ENCODE results near the gene BAZ2A. TPM values are rescaled to one million over a fixed set of nuclear protein-coding genes. Genes with fewer than 3 reads are reported as not detected.

The BAZ2A gene
- total RNA-seq, 1 donor from 2014 or later, result 99.3 TPM

GRCh38 chr12:56635806-56636674, 5.9 kb upstream of the BAZ2A start:
- peak; percentile 93 for DNase-seq (ENCODE audit: low spot score)

- peak; percentile 78 for DNase-seq (ENCODE audit: low spot score)
Observed at GRCh38 chr12:56634837-56635791, 5.0 kb upstream of the BAZ2A start.

- DNase-seq (ENCODE audit: low spot score), result peak; percentile 45
Observed at GRCh38 chr12:56634242-56634836, 4.2 kb upstream of the BAZ2A start.

GRCh38 chr12:56633468-56634241, 3.5 kb upstream of the BAZ2A start:
- no peak for DNase-seq (ENCODE audit: low spot score)

DNA sequence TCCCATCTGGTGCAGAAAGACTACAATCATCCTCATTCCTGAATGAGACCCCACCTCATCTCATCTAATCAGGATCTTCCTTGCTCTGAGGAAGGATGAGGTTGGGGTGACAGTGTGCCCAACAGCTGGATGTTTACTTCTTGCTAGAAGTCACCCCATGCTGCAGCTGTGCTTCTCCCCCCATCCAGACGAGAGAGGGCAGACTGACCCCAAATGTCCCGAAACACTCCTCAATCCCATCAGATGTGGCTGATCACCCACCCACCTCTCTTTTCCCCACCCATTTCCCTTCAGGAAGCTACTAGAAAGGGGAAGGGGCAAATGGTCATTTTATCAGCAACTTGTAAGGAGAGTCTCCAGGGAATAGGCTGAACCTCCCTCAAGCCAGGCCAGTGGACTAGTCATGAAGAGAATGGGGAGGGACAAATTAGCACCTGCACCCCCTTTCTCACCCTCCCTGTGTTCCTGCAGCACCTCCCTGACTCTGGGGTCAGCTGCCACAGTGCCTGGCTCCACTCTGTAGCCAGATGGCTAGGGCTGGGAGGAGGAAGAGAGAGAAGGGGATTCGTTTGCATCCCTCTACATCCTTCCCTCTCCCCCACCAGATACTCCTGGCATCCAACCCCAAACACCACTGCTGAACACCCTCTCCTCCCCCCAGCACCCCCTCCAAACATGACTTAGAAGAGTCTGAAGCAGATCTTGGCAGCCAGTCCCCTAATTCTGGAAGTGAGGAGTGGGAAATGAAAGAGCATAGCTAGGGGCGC, 2.8 kb upstream of the BAZ2A start:
- no peak for DNase-seq (ENCODE audit: low spot score)

- DNase-seq (ENCODE audit: low spot score), result peak; percentile 59
Observed at GRCh38 chr12:56631790-56632700, 1.9 kb upstream of the BAZ2A start.

- DNase-seq (ENCODE audit: low spot score), result no peak
Observed at GRCh38 chr12:56629459-56630179, 507 bp downstream of the BAZ2A start.

GRCh38 chr12:56628671-56629458, 1.3 kb downstream of the BAZ2A start:
- DNase-seq (ENCODE audit: low spot score), result peak; percentile 50

GRCh38 chr12:56626701-56627100, 3.4 kb downstream of the BAZ2A start:
- DNase-seq (ENCODE audit: low spot score), result no peak

GRCh38 chr12:56622535-56622934, 7.6 kb downstream of the BAZ2A start:
- DNase-seq (ENCODE audit: low spot score), result no peak

DNA sequence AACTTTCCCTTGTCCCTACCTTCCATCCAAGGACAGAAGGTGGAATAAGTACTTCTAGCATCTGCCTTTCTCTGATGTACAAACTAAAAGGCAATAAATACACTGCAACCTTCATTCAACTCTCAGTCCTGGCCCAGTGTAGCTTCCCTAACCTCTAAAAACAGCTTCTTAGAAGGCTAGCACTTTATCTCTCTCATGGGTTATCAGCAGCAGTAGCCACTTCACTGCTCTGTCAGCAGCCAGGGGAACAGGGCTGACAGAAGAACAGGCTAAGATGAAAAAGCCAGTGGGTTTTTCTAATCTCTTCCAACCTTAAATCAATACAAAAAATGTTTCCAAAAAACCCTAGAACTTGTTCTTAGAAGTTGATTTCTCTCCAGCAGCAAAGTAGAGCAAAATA, 13.2 kb downstream of the BAZ2A start:
- no peak for DNase-seq (ENCODE audit: low spot score)

DNA sequence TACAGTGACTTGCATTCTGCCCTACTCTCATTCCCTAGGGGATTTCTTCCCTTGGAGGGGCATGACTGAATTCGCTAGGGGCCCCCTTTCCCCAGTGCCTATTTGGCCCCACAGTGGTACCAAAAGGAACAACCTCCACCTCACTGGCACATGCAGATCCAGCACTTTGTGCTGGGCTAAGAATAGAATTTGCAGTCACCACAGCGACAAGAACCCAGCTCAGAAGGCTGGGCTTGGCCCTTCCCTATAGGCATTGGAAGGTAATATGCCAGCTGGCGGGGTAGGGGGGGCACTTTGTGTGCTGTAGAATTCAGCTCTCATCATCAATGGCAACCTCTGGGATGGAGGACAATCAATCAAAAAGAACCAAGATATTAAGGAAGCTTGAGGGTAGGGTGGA, 13.9 kb downstream of the BAZ2A start:
- DNase-seq (ENCODE audit: low spot score), result no peak

DNA sequence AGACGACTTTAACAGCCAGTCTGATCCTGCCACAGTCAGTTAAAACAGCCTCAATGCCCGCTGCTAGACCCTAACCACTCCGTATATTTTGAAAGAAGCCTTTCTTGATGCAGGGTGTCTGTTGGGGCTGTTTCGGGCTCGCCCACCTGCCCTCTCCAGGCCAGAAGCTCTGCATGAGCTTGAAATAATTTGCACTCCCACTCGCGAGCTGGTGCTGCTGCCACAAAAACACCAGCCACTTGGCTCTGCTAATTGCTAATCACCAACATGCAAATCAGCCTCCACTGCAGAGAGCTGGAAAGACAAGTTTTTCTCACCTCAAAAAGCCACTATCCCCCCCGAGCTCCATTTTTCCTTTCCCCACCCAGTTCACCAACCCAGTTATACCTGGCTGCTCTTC, 15.5 kb downstream of the BAZ2A start:
- no peak for DNase-seq (ENCODE audit: low spot score)

- DNase-seq (ENCODE audit: low spot score), result no peak
Observed at GRCh38 chr12:56604355-56604754, 25.8 kb downstream of the BAZ2A start.

DNA sequence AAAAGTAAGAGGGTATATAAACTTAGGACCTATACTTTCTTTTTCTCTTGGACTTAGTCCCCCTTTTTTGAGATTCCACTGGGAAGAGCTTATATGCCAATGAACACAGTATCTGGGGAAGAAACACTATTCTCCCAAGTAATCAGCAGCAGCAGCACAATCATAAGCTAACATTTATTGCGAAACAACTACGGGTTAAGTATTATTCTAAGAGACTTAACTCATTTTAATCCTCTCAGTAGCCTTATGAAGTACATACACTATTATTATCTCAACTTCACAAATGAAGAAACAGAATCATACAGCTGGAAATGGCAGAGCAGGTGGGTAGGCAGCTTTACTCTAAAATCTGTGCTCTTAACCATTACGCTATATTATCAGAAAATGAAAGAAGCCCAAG, 27.9 kb downstream of the BAZ2A start:
- no peak for DNase-seq (ENCODE audit: low spot score)

- no peak for DNase-seq (ENCODE audit: low spot score)
Observed at GRCh38 chr12:56601503-56601902, 28.6 kb downstream of the BAZ2A start.

GRCh38 chr12:56600753-56601152, 29.4 kb downstream of the BAZ2A start:
- DNase-seq (ENCODE audit: low spot score), result no peak

GRCh38 chr12:56599797-56600196, 30.3 kb downstream of the BAZ2A start:
- DNase-seq (ENCODE audit: low spot score), result no peak

Data from mucosa of gallbladder (tissue), 1 donor.